GM18867 (cell line): ENCODE results near the gene FTCD.
"Not testable (repeated sequence)": the region's sequence is repeated elsewhere in the genome, so short reads cannot be mapped to it uniquely, and the experiment has no call there.

Source experiments
- ATAC-seq: cut with Tn5 transposase; IDR thresholded peaks from one replicate; pipeline ENCODE4 v1.9.1; 2021; ENCODE audit warnings: mild to moderate bottlenecking, moderate library complexity; ENCODE audit not compliant: unreplicated experiment

Gene FTCD

DNA sequence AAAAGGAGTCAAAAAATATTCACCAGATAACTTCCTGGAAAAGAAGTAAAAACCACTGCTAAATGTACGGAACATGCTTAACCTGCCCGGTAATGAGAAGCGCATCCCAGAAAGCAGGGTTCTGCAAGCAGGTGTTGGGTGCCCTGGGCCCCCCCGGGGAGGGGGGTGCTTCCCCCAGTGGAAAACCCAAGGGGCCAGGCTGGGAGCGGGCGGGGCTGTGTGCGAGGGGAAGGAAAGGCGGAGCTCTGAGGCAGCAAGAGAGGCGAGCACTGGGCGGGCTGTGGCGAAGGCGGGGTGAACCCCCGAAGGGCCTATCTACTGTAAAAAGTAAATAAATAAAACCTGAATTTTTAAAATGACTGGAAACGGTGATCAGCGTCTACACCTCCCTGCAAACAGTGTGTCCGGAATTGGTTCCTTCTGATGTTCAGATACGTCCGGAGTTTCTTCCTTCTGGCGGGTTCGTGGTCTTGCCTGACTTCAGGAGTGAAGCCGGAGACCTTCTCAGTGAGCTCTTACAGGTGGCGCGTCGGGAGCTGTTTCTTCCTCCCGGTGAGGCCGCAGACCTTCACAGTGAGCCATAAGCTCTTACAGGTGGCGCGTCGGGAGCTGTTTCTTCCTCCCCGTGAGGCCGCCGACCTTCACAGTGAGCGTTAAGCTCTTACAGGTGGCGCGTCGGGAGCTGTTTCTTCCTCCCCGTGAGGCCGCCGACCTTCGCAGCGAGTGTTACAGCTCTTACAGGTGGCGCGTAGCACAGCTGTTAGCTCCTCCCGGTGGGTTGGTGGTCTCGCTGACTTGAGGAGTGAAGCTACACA lies 13.4 kb downstream of the FTCD start:
- ATAC-seq: no peak

DNA sequence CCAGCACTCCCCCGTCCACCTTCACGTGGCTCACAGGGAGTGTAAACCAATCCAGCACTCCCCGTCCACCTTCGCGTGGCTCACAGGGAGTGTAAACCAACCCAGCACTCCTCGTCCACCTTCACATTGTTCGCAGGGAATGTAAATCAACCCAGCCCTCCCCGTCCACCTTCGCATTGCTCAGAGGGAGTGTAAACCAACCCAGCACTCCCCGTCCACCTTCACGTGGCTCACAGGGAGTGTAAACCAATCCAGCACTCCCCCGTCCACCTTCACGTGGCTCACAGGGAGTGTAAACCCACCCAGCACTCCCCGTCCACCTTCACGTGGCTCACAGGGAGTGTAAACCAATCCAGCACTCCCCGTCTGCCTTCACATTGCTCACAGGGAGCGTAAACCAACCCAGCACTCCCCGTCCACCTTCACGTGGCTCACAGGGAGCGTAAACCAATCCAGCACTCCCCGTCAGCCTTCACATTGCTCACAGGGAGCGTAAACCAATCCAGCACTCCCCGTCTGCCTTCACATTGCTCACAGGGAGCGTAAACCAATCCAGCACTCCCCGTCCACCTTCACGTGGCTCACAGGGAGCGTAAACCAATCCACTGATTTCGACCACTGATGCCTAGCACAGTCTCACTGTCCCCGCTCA lies 14.9 kb downstream of the FTCD start:
- ATAC-seq: not testable (repeated sequence)

DNA sequence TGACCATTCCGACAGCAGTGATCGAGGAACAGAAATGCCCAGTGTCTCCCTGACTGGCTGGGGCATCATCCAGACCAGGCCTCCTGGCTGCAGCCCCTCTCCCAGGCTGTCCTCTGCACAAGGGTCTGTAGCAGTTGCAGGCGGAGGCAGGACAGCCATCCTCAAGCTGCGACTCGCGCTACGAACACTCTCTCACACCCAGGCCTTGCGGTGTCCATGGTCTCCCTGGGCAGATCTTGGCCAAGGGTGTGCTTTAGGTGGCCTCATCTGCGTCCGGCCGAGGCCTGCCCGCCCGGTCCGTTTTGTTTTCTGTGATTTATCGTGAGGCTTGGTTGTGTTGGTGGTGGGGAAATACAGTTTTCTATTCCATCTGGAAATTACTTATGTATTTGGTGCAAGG lies 15.7 kb downstream of the FTCD start:
- ATAC-seq: no peak

DNA sequence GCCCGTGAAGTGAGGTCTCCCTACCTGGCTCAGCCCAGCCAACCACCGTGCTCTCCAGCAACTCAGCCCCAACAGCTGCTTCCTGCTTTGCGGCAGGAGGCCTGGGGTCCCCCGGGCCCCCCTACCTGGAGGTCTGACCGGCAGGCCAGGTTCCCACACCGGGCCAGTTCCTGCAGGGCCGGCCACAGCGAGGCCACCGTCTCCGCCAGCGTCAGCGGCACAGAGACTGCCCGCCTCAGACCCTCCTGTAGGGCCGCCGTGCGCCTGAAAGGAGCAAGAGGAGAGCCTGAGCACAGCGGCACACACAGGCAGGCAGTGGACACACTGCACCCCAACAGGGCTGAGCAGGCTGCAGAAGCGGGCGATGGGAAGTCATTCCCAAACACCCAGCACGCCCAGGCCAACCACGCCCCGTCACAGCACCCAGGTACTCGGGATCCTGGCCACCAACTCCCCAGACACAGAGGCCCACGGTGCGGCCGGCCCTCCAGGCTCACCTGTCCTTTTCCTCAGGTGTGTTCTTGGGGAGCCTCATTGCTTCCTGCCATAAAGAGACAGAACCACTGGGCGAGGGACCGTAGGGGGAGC lies 16.9 kb downstream of the FTCD start:
- no peak for ATAC-seq

DNA sequence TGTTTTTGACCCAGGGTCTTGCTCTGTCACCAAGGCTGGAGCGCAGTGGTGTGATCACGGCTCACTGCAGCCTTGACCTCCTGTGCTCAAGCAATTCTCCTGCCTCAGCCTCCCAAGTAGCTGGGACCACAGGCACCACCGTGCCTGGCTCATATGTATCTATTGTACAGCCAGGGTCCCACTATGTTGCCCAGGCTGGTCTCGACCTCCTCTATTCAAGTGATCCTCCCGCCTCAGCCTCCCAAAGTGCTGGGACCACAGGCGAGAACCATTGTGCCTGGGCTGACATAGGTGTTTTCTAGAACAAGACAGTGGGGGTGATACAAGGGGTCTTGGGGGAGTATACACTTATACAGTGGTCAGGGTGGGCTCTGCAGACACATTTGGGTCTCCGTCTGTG lies 17.5 kb downstream of the FTCD start:
- no peak for ATAC-seq

DNA sequence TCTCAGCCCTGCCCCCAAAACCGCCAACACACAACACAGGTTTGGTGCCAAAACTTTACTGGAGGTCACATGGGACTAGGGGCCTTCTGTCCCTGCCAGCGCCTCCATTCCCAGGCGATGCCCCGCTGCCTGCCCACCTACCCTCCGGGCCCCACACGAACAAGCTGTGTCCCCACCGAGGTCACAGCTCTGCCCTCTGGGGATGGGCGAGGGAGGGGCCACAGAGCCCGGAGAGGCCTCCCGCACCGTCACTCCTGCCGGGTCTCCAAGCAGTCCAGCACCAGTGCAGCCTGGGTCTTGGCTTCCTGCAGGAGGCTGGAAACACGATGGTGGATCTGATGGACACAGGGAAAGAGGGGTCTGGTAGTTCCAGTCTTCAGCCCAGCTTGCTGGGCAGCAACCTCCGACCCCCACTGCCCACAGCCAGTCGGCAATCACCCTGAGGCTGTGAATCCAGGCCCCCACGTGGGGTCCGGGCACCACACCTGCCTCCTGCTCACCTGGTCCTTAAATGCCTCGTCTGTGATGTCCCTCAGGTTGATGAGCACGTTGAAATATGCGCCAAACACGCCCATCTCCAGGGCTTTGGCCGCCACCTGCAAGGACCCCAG lies 18.5 kb downstream of the FTCD start:
- ATAC-seq: no peak

DNA sequence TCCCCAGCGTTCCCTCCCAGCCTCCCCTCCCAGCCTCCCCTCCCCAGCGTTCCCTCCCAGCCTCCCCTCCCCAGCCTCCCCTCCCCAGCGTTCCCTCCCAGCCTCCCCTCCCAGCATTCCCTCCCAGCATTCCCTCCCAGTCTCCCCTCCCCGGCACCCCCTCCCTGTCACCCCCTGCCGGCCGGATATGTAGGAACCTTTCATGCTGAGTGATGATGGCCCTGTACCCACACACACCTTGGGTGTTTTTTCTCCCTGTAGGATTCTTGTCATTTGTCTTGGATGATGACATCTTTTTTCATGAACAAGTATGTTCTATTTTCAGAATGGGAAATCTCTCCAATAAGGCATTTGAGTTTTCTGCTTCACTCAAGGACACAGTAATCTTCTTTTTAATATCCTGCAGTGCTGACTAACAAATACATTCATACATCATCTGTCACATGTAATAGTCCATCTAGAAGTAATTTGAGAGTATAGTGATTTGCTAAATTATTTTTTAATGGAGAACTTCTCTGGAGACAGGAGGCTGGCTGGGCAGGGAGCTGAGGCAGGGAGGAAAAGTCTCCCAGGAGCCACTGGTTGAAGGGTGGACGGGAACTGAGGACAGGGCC lies 19.5 kb downstream of the FTCD start:
- no peak for ATAC-seq

DNA sequence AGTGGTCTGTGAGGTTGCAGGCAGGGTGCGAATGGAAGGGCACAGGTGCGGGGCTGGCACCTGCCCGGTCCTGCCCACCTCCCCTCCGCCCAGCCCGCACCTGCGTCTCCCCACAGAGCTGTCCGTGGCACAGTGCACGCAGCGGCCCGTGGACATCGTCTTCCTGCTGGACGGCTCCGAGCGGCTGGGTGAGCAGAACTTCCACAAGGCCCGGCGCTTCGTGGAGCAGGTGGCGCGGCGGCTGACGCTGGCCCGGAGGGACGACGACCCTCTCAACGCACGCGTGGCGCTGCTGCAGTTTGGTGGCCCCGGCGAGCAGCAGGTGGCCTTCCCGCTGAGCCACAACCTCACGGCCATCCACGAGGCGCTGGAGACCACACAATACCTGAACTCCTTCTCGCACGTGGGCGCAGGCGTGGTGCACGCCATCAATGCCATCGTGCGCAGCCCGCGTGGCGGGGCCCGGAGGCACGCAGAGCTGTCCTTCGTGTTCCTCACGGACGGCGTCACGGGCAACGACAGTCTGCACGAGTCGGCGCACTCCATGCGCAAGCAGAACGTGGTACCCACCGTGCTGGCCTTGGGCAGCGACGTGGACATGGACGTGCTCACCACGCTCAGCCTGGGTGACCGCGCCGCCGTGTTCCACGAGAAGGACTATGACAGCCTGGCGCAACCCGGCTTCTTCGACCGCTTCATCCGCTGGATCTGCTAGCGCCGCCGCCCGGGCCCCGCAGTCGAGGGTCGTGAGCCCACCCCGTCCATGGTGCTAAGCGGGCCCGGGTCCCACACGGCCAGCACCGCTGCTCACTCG lies 23.3 kb downstream of the FTCD start:
- no peak for ATAC-seq

DNA sequence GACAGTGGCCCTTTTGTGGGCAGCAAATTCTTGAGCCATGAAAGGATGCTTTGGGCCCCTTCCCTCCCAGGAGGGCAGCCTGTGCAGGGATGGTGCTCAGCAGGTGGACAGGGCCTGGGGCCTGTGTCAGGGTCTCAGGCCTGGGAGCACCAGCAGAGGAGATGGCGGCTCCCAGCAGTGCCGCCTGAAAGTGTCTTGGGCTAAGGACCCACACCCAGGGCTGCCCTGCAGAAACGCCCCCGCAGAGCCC lies 23.9 kb downstream of the FTCD start:
- no peak for ATAC-seq

DNA sequence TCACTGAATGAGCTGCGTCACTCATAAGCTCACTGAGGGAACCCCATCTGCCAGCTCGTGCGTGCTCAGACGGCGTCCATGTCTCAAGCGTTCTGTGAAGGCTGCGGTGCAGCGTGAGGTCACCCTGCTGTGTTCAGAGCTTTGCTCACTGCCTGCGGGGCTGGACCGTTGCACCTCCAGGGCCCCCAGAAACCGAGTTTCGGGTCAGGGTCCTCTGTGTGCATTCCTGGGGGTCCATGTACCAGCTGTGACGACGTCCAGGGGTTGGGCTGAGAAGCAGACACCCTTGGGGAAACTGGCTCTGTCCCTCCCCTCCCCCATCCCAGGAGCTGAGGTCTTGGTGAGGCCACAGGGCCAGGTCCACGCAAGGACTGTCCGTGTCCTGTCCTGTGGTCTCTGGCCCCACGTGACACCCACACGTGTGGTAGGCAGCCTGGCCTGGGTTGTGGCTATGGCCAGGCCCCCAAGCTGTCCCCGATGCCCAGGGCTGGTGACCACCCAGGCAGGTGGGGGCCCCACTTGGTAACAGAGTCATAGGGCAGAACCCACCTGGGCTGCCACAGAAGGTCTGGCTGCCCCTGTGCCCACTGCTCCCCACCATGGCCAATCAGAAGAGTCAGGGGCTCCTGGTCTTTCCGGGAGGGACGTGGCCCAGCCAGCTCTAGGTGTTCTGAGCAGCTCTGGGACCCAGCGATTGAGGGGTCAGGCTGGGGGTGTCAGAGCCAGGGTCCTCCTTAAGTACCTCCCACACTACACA lies 24.4 kb downstream of the FTCD start:
- no peak for ATAC-seq

DNA sequence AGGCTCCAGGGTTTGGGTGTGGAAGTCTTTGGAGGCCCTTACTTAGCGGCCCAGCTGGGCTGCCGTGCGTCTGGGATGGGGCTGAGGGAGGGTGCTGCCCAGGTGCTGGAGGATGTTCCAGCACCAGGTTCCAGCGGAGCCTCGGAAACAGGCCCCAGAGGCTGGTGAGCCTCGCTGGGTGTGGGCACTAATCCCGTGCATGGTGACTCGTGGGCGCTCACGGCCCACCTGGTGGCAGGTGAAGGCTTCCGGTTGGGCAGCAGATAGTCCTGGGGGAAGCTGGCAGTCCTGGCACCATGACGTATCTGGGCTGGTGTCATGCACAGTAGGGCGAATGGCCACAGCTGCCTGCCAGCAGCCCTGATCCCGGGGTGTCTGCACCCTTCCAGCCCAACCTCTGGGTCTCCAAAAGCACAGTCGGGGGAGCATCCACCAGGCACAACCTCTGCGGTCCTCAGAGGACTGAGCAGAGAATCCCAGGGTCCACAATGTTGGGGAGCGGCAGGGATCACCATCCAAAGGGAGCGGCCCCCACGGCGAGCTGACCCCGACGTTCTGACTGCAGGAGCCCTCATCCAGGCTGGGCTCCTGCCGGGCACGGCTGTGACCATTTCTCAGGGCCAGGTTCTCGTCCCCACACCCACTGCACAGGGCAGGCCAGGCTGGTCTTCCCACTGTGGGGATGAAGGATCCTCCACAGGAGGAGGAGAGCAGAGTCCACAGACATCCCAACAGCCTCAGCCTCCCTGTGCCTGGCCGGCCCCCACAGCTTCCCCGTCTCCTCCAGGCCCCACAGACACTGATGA lies 25.3 kb downstream of the FTCD start:
- ATAC-seq: no peak

DNA sequence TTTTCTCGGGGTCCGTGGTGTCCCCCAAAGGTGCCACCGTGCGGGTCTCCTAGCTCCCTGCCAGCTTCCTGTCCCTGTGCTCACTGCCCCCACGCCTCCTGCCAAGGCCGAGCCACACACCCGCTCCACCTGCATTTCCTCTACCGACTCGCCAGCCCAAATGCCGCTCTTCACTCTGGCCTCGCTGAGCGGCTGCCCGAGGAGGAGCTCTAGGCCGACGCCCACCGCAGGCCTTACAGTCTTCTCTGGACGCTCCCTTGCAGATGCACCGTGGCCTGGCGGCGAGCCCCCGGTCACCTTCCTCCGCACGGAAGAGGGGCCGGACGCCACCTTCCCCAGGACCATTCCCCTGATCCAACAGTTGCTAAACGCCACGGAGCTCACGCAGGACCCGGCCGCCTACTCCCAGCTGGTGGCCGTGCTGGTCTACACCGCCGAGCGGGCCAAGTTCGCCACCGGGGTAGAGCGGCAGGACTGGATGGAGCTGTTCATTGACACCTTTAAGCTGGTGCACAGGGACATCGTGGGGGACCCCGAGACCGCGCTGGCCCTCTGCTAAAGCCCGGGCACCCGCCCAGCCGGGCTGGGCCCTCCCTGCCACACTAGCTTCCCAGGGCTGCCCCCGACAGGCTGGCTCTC lies 26.3 kb downstream of the FTCD start:
- no peak for ATAC-seq

DNA sequence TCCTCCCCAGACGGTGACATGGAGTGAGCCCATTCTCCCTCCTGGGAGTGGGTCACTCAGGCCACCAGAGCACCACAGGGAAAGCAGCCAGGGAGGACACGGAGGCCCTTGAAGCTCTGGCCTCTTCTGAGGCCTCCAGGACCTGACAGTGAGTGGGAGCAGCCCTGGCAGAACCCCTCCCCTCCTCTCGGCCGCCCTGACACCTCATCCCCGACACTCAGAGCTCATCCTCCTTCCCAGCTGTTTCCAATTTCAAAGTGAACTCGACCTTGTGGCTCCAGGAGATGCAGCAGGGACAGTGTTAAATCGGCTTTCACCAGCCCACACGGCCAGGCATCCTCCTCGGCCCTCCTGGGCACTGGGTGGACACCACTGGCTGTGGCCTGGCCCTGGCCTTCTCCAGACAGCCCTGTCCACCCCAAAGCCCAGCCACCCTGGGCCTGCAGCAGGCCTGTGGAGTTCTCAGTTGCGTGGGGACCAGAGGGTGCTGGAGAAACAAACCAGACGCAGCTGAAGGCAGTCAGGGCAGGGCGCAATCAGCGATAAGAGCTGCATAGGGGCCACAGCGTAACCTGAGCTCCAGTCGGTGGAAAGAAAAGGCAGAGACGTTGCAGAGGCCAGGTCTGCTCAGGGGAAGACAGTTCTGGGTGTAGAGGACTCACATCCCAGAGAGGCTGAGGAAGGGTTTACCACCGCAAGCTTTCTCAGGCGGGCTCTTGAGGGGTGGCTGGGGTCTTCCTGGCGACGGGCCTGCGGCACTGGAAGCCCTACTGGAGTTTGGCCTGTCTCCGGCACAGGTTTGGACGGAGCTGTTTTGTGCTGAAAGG lies 27.1 kb downstream of the FTCD start:
- no peak for ATAC-seq

DNA sequence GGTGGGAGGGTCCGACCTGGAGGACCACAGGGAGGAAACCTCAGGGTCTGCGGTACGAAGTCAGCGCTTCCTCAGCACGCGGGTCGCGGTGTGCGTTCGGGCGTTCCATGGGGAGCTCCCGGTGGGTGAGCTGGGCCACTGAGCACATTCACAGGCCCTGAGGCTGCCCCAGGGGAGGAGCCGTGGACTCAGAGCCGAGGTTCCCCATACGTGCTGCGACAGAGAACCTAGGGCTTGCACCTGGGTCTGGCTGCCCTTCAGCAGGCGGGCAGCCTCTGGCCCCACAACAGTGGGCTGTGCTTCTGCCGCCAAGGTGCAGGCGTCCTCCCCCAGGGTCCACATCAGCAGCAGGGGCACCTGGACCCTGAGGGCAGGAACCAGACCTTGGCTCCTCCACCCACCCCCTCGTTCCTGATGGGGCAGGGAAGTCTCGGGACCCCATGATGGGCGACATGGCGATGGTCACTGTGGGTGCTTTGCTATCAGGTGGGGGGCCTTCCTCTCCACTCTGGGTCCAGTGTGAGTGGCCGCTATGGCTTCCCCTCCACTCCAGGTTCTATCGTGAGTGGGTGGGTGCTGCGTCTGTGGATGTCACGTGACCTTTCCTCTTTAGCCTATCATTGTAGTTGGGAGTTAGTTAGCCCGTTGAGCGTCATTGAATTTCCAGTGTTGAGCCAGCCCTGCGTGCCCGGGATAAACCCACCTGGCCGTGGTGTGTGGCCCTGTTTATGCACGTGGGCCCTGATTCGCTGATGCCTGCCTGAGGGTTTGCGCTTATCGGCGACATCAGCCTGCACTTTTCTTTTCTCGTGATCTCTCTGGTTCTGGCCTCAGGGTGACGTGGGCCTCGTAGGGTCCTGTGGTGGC lies 27.9 kb downstream of the FTCD start:
- ATAC-seq: no peak

DNA sequence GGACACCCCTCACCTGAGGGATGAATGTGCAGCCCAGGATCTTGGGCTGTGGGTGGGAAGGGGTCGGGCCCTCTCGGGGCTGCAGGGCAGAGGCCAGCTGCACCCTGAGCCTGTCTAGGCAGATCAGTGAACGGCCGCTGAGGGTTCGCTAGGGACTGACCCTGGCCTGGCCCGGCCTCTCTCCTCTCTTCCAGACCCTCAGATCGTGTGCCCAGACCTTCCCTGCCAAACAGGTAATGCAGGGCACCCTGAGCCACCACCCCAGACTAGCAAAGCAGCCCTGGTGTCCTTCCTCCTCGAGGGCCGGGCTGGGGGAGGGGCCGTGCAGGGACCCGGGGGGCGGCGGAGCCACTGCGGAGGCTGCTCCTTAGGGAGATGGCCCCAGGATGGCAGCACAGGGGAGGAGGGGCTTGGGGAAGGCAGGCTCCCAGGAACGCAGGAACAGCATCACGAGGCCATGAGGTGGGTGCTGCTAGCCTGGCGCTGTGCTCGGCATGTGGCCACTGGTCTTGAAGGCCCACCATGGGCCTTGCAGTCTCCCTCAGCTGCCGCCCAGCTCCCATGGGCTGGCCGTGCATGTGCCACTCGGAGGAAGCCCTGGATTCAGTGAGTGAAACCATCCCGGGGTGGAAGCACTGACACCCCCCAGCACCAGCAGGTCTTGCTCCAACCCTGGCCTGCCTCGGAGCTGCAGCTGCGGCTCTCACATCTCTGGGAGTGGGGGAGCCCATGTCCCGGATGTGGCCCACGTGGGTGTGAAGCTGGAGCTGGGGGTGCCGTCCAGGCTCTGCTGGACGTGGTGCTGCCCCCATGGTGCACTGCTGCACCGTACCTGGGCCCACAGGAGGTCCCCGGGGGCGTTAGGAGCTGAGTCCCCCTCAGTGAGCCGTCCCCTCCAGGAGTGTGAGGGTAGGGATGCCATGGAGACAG lies 28.8 kb downstream of the FTCD start:
- ATAC-seq: no peak

DNA sequence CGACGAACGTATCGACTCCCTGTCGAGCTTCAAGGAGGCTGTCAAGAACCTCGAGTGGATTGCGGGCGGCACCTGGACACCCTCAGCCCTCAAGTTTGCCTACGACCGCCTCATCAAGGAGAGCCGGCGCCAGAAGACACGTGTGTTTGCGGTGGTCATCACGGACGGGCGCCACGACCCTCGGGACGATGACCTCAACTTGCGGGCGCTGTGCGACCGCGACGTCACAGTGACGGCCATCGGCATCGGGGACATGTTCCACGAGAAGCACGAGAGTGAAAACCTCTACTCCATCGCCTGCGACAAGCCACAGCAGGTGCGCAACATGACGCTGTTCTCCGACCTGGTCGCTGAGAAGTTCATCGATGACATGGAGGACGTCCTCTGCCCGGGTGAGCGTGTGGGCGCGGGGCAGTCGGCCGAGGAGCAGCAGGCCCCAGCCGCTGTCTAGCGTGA lies 29.5 kb downstream of the FTCD start:
- ATAC-seq: no peak
